ENCODE measurements around the gene DHX16. TPM values are rescaled to one million over a fixed set of nuclear protein-coding genes. Genes with fewer than 3 reads are reported as not detected.

The DHX16 gene
- total and polyA plus RNA-seq, 9 of the 15 experiments (the other 6 are each of a cell fraction or from before 2014, with no cell fraction given): 14.6 to 66.1 (median 47.5) TPM

- no peak for TF ChIP-seq ZNF280B (CRISPR knock-in tag; IDR thresholded peaks at IDR 0.05)
- TF ChIP-seq ELK3 (CRISPR knock-in tag; IDR thresholded peaks at IDR 0.05): peak; percentile 0; the same call in 1 of the 2 replicates
- 0 out of 2 replicates have a peak, but pooled peaks have one; percentile 22 for TF ChIP-seq ZNF696 (CRISPR knock-in tag; conservative IDR thresholded peaks at IDR 0.05)
- TF ChIP-seq RHOXF2B (CRISPR knock-in tag; conservative IDR thresholded peaks at IDR 0.05): 0 out of 2 replicates have a peak, but pooled peaks have one; percentile 73
- 0 out of 4 replicates have a peak, but pooled peaks of 1 of the 2 experiments have one; percentile 8 for TF ChIP-seq ZNF318 (IDR thresholded peaks at IDR 0.05; ENCODE audit: borderline replicate concordance in 1 of 2, low read depth in 1 of 2)
- peak; percentile 77 for TF ChIP-seq SMAD3 (CRISPR knock-in tag; conservative IDR thresholded peaks at IDR 0.05)
- 0 out of 2 replicates have a peak, but pooled peaks have one; percentile 31 for TF ChIP-seq MTF1 (CRISPR knock-in tag; IDR thresholded peaks at IDR 0.05; ENCODE audit: borderline replicate concordance)
- no peak for TF ChIP-seq ZNF79 (CRISPR knock-in tag; IDR thresholded peaks at IDR 0.05; ENCODE audit: low read depth)
- TF ChIP-seq ZNF408 (CRISPR knock-in tag; IDR thresholded peaks at IDR 0.05; ENCODE audit: low read depth): 0 out of 2 replicates have a peak, but pooled peaks have one; percentile 36
- TF ChIP-seq SNRNP70 (optimal IDR thresholded peaks at IDR 0.05; ENCODE audit: low read depth, low read length): peak; percentile 90
- no peak for TF ChIP-seq RBFOX2 (IDR thresholded peaks at IDR 0.05; ENCODE audit: low read depth, low read length)
- peak; percentile 12; the same call in 1 of the 2 replicates for TF ChIP-seq ZSCAN32 (CRISPR knock-in tag; IDR thresholded peaks at IDR 0.05)
- peak; percentile 19; the same call in 1 of the 2 replicates for TF ChIP-seq NBN (IDR thresholded peaks at IDR 0.05; ENCODE audit: low read depth)
- TF ChIP-seq PHF8 (IDR thresholded peaks at IDR 0.05; ENCODE audit: borderline replicate concordance, low read length): 0 out of 2 replicates have a peak, but pooled peaks have one; percentile 11
- TF ChIP-seq NCOA1 (IDR thresholded peaks at IDR 0.05; ENCODE audit: low read depth): 0 out of 2 replicates have a peak, but pooled peaks have one; percentile 29
- peak; percentile 21; the same call in 1 of the 2 replicates for TF ChIP-seq ATF7 (IDR thresholded peaks at IDR 0.05)
Observed at GRCh38 chr6:30615958-30616810, 56.6 kb downstream of the DHX16 start (continued).

Measured in K562 (cell line).